WTC11 (cell line): ENCODE results near the gene MIR17HG. TPM values are rescaled to one million over a fixed set of nuclear protein-coding genes. Genes with fewer than 3 reads are reported as not detected.

Experiments used
- ATAC-seq: fragments of 200-7000 bp; cut with Tn5 transposase; 2 replicates; pipeline ENCODE4 v1.10.0; 2021; ENCODE audit warnings: mild to moderate bottlenecking, moderate library complexity
- CTCF ChIA-PET: fragments of 300-600 bp; sonication (Branson Sonifier 250); formaldehyde crosslinking; loops from one replicate; lab custom pipeline; 2021; ENCODE audit warnings: antibody characterized with exemption; lab: Charles Lee
- POLR2A ChIA-PET: fragments of 350-600 bp; sonication (Branson Sonifier 250); formaldehyde crosslinking; loops from one replicate; lab custom pipeline; 2021; ENCODE audit warnings: antibody characterized with exemption; lab: Charles Lee
- DNase-seq: peaks from one replicate; pipeline ENCODE4 v3.0.0; 2021; ENCODE audit warnings: low spot score
- H3K27ac Mint-ChIP-seq: 2 replicates; pipeline ENCODE4 v1.8.0; 2021; ENCODE audit warnings: mixed read lengths
- H3K27me3 Mint-ChIP-seq: 2 replicates; pipeline ENCODE4 v1.8.0; 2021; ENCODE audit warnings: low read depth, mild to moderate bottlenecking, moderate library complexity, mixed read lengths
- H3K36me3 Mint-ChIP-seq: 2 replicates; pipeline ENCODE4 v1.8.0; 2021; ENCODE audit warnings: mixed read lengths
- H3K4me1 Mint-ChIP-seq: 2 replicates; pipeline ENCODE4 v1.8.0; 2022; ENCODE audit warnings: mixed read lengths
- H3K4me3 Mint-ChIP-seq: 2 replicates; pipeline ENCODE4 v1.8.0; 2021; ENCODE audit warnings: mild to moderate bottlenecking, moderate library complexity, mixed read lengths
- H3K9me3 Mint-ChIP-seq: 2 replicates; pipeline ENCODE4 v1.8.0; 2021; ENCODE audit warnings: mixed read lengths
- ATF1 ChIP-seq: sonication (generic); formaldehyde crosslinking; IDR thresholded peaks from 2 replicates; pipeline ENCODE4 v1.8.1; 2023; ENCODE audit warnings: mild to moderate bottlenecking, moderate library complexity, missing genetic modification reagents
- CBFB ChIP-seq: sonication (generic); formaldehyde crosslinking; IDR thresholded peaks from 2 replicates; pipeline ENCODE4 v1.8.1; 2022; ENCODE audit warnings: mild to moderate bottlenecking, low read depth, missing genetic modification reagents
- CREB1 ChIP-seq: sonication (generic); formaldehyde crosslinking; IDR thresholded peaks from 2 replicates; pipeline ENCODE4 v1.8.0; 2023; ENCODE audit warnings: mild to moderate bottlenecking, missing genetic modification reagents
- E2F1 ChIP-seq: sonication (generic); formaldehyde crosslinking; IDR thresholded peaks from 2 replicates; pipeline ENCODE4 v1.8.0; 2022; ENCODE audit warnings: mild to moderate bottlenecking, missing genetic modification reagents
- ERG ChIP-seq: fragments of 250-450 bp; sonication (Bioruptor Pico); IDR thresholded peaks from 2 replicates; pipeline ENCODE4 v1.8.0; 2021; ENCODE audit warnings: mild to moderate bottlenecking
- ETV6 ChIP-seq: sonication (generic); formaldehyde crosslinking; IDR thresholded peaks from 2 replicates; pipeline ENCODE4 v1.8.1; 2022; ENCODE audit warnings: mild to moderate bottlenecking, missing genetic modification reagents
- FOXJ3 ChIP-seq: sonication (generic); formaldehyde crosslinking; IDR thresholded peaks from 2 replicates; pipeline ENCODE4 v1.9.0; 2021; ENCODE audit warnings: missing genetic modification reagents, mild to moderate bottlenecking, borderline replicate concordance
- GTF2I ChIP-seq: fragments of 250-450 bp; sonication (Bioruptor Pico); conservative IDR thresholded peaks from 2 replicates; pipeline ENCODE4 v1.4.0; 2021; ENCODE audit warnings: mild to moderate bottlenecking
- PREB ChIP-seq: sonication (generic); formaldehyde crosslinking; IDR thresholded peaks from 2 replicates; pipeline ENCODE4 v1.8.1; 2022; ENCODE audit warnings: mild to moderate bottlenecking, missing genetic modification reagents, moderate library complexity, borderline replicate concordance
- SP1 ChIP-seq: sonication (generic); formaldehyde crosslinking; conservative IDR thresholded peaks from 2 replicates; pipeline ENCODE4 v1.8.1; 2022; ENCODE audit warnings: missing genetic modification reagents
- TCF7 ChIP-seq: sonication (generic); formaldehyde crosslinking; IDR thresholded peaks from 2 replicates; pipeline ENCODE4 v1.8.0; 2022; ENCODE audit warnings: mild to moderate bottlenecking, low read depth, missing genetic modification reagents, moderate library complexity
- TP53 ChIP-seq: sonication (generic); formaldehyde crosslinking; IDR thresholded peaks from 2 replicates; pipeline ENCODE4 v1.8.1; 2023; ENCODE audit warnings: mild to moderate bottlenecking, missing genetic modification reagents
- USF2 ChIP-seq: sonication (generic); formaldehyde crosslinking; IDR thresholded peaks from 2 replicates; pipeline ENCODE4 v1.8.1; 2023; ENCODE audit warnings: mild to moderate bottlenecking, missing genetic modification reagents, moderate library complexity
- ZNF416 ChIP-seq: fragments of 250-450 bp; sonication (Bioruptor Pico); IDR thresholded peaks from 2 replicates; pipeline ENCODE4 v1.9.0; 2021; ENCODE audit warnings: mild to moderate bottlenecking, inconsistent platforms
- ZNF532 ChIP-seq: fragments of 250-450 bp; sonication (Bioruptor Pico); IDR thresholded peaks from 2 replicates; pipeline ENCODE4 v1.9.0; 2021; ENCODE audit warnings: mild to moderate bottlenecking, borderline replicate concordance
- total RNA-seq: library from RNA; stranded (reverse); gene quantifications from 3 replicates; pipeline ENCODE4 v1.2.3, GENCODE V29; 2021
- TF ChIP-seq, protein P1 (sequence below): sonication (generic); formaldehyde crosslinking; IDR thresholded peaks from 2 replicates; pipeline ENCODE4 v1.8.1; 2023; ENCODE audit warnings: mild to moderate bottlenecking, missing genetic modification reagents
- TF ChIP-seq, protein P2 (sequence below): sonication (generic); formaldehyde crosslinking; IDR thresholded peaks from 2 replicates; pipeline ENCODE4 v1.8.1; 2022; ENCODE audit warnings: low read depth, mild to moderate bottlenecking, moderate library complexity, missing genetic modification reagents, borderline replicate concordance

MIR17HG gene
- total RNA-seq, 1 experiment from 2014 or later: 37.1 TPM

- no peak; the same call in 1 of the 2 replicates for ATAC-seq
- H3K9me3 Mint-ChIP-seq: no peaks in the 10 kb centered on the region
- POLR2A ChIA-PET: interaction anchor here (0.7 kb wide), 1 partner anchor 10 kb away, joined by 3 read pairs; the partner anchor contains the start of gene MIR17HG
- H3K27ac Mint-ChIP-seq: peak overlapping the region; percentile 67
- no peak overlapping the region for H3K4me3 Mint-ChIP-seq
- no peak for TF ChIP-seq ETV6 (CRISPR knock-in tag)
- 0 out of 2 replicates have a peak, but pooled peaks have one; percentile 2 for TF ChIP-seq ZNF416 (CRISPR knock-in tag)
- 0 out of 2 replicates have a peak, but pooled peaks have one; percentile 16 for TF ChIP-seq SP1
- TF ChIP-seq, all 79 proteins: peak for 2
- DNase-seq: no peak
- H3K36me3 Mint-ChIP-seq: peaks cover 53% of the 10 kb centered on the region
- H3K4me1 Mint-ChIP-seq: peaks cover 27% of the 10 kb centered on the region
- H3K27me3 Mint-ChIP-seq: no peaks in the 10 kb centered on the region
- CTCF ChIA-PET: no interaction called here
These were observed 9.6 kb downstream of the MIR17HG start for GRCh38 chr13:91356919-91357612.

DNA sequence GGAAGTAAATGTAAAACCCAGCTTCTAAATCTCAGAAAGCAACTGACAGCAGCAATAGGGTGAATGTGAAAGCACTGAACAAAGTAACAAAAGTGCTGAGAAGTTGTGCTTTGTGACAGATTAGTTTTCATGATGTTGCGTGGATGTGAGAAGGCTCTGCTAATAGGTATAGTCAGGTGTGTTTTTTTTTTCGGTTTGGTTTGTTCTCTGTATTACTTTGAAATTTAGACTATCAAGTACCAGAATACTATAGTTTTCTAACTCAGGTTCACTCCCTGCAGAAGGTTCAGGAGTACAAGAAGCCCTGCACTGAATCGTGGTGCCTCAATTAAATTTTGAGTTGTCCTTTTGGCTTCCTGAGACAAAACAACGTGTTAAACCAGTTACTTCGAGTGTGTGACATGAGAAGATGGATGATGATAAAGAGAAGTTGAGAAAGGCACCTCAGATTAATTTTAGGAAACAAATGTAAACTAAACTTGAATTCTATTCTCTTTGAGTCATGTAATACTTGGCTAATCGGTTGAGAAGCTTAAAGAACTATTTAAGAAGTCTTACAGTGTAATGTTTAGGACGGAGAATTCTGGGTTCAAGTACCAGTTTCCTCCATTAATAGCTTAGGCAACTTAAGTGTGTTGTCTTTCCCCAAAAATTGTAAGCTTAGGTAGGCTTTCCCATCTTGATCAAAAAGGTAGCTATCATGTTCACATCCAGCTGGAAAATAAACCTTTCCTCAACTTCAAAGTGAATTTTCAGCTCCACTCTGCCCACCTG is 10.3 kb downstream of the MIR17HG start:
- H3K36me3 Mint-ChIP-seq: peaks cover 46% of the 10 kb centered on the region
- CTCF ChIA-PET: interaction anchor here (0.6 kb wide), 1 partner anchor 289 kb away, joined by 3 read pairs; no protein-coding TSS in a partner anchor
- H3K27ac Mint-ChIP-seq: peak overlapping the region; percentile 82
- no peak for ATAC-seq
- H3K4me3 Mint-ChIP-seq: no peak overlapping the region
- DNase-seq: no peak
- peaks cover 21% of the 10 kb centered on the region for H3K4me1 Mint-ChIP-seq
- POLR2A ChIA-PET: interaction anchor here (0.5 to 0.7 kb wide), 3 partner anchors 10 to 211 kb away, joined by 3 read pairs; partner anchors contain the start of gene MIR17HG
- no peaks in the 10 kb centered on the region for H3K9me3 Mint-ChIP-seq
- H3K27me3 Mint-ChIP-seq: no peaks in the 10 kb centered on the region
- TF ChIP-seq CREB1 (CRISPR knock-in tag) (no peak), E2F1 (CRISPR knock-in tag) (no peak), USF2 (CRISPR knock-in tag) (no peak), TCF7 (CRISPR knock-in tag) (no peak), ERG (CRISPR knock-in tag) (peak; percentile 71; the same call in 1 of the 2 replicates), PREB (CRISPR knock-in tag) (no peak), ATF1 (no peak), TP53 (CRISPR knock-in tag) (no peak), ZNF532 (CRISPR knock-in tag) (peak; percentile 90), GTF2I (CRISPR knock-in tag) (no peak), FOXJ3 (CRISPR knock-in tag) (no peak), CBFB (CRISPR knock-in tag) (no peak)
- TF ChIP-seq, protein P1, sequence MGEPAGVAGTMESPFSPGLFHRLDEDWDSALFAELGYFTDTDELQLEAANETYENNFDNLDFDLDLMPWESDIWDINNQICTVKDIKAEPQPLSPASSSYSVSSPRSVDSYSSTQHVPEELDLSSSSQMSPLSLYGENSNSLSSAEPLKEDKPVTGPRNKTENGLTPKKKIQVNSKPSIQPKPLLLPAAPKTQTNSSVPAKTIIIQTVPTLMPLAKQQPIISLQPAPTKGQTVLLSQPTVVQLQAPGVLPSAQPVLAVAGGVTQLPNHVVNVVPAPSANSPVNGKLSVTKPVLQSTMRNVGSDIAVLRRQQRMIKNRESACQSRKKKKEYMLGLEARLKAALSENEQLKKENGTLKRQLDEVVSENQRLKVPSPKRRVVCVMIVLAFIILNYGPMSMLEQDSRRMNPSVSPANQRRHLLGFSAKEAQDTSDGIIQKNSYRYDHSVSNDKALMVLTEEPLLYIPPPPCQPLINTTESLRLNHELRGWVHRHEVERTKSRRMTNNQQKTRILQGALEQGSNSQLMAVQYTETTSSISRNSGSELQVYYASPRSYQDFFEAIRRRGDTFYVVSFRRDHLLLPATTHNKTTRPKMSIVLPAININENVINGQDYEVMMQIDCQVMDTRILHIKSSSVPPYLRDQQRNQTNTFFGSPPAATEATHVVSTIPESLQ (CRISPR knock-in tag): no peak
- TF ChIP-seq, protein P2, sequence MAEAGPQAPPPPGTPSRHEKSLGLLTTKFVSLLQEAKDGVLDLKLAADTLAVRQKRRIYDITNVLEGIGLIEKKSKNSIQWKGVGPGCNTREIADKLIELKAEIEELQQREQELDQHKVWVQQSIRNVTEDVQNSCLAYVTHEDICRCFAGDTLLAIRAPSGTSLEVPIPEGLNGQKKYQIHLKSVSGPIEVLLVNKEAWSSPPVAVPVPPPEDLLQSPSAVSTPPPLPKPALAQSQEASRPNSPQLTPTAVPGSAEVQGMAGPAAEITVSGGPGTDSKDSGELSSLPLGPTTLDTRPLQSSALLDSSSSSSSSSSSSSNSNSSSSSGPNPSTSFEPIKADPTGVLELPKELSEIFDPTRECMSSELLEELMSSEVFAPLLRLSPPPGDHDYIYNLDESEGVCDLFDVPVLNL (CRISPR knock-in tag): no peak
